Erythroblast (primary cell): ENCODE measurements around the gene ADGRD2.

Experiments
- DNase-seq, 2 experiments: peaks; one replicate each; lab custom pipeline; 2025; lab: John Stamatoyannopoulos, UW
- GATA1 ChIP-seq: IDR thresholded peaks from 2 replicates; pipeline ENCODE4 v1.6.1; 2011; ENCODE audit warnings: low read depth, mild to moderate bottlenecking, control low read depth, low read length, moderate library complexity
- POLR2A ChIP-seq: IDR thresholded peaks from 2 replicates; pipeline ENCODE4 v1.6.1; 2011; ENCODE audit warnings: mild to moderate bottlenecking, low read length

ADGRD2 gene

DNA sequence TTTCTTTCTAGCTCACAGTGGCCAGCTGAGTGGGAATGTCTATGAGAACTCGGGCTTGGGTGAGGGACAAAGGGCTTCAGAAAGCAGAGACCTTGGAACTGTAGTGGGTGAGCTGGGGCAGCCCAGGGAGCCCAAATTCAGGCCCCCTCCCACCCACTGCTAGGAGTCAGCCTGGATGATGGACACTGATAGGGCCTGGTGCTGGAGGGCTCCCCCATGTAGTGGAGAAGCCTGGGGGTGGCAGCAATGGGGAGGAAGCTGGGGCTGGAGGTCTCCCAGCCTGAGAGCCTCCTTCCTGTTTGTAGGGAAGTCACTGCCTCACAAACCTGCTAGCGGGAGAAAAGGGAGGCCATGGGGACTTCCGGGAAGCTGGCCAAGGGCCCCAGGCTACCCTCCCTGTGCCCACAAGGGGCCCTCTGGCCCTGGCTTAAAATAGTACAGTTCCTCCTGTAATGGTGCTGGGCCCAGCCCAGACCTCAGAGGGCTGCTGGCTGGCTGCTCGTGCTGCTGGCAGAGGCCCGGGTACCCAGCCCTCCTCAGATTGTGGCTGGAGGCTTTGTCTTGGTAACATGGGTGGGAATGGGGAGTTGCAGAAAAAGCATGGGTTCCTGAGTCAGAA is 63.2 kb downstream of the ADGRD2 start:
- TF ChIP-seq GATA1 (no peak), POLR2A (no peak)

GRCh38 chr9:124514125-124514524 is 63.9 kb downstream of the ADGRD2 start:
- no peak for DNase-seq
- TF ChIP-seq GATA1 = no peak
- TF ChIP-seq POLR2A = no peak

More for the DNA sequence above, 63.2 kb downstream of the ADGRD2 start:
- DNase-seq = peak; percentile 52 to 70

DNA sequence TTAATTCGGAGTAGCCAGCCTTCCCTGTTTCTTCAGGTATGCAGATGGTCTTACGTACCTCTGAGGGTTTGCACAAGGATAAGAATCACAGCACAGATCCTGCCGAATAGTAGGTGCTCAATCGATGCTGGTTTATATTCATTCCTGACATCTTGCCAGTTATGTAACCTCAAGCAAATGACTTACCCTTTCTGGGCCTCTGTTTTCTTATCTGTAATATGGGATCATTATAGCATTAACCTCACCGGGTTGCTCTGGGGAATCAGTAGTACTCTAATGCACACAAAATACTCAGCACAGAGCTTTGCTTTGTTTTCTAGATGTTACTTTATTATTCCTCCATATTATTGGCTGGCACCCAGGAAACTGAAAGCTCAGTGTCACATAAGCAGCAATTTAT is 64.6 kb downstream of the ADGRD2 start:
- DNase-seq = no peak
- TF ChIP-seq POLR2A (no peak), GATA1 (no peak)

DNA sequence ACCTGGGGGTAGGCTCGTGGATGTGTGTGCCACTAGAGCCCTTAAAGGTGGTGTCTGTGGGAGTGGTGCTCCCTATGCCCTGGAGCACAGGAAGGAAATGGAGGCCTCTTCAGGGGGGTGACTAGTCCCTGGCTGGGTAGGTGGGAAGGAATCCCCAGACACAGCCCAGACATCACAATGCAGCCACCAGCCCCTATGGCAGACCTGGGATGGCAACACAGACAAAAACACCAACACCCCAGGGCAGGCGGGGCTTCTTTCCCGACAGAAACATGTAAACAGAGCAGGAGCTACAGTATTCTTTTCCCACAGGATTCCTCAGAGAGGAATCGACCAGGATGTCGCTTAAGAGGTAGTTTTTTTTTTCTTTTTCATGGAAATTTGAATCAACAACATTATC is 67.3 kb downstream of the ADGRD2 start:
- TF ChIP-seq GATA1 (no peak), POLR2A (no peak)
- no peak for DNase-seq

GRCh38 chr9:124518116-124518515 is 67.9 kb downstream of the ADGRD2 start:
- no peak for DNase-seq
- TF ChIP-seq GATA1 = no peak
- no peak for TF ChIP-seq POLR2A

- DNase-seq = no peak
- no peak for TF ChIP-seq POLR2A
- no peak for TF ChIP-seq GATA1
Measured at GRCh38 chr9:124520206-124520596, 70.0 kb downstream of the ADGRD2 start.

- no peak for TF ChIP-seq GATA1
- TF ChIP-seq POLR2A = no peak
- no peak for DNase-seq
Measured at GRCh38 chr9:124521142-124521541, 70.9 kb downstream of the ADGRD2 start.

DNA sequence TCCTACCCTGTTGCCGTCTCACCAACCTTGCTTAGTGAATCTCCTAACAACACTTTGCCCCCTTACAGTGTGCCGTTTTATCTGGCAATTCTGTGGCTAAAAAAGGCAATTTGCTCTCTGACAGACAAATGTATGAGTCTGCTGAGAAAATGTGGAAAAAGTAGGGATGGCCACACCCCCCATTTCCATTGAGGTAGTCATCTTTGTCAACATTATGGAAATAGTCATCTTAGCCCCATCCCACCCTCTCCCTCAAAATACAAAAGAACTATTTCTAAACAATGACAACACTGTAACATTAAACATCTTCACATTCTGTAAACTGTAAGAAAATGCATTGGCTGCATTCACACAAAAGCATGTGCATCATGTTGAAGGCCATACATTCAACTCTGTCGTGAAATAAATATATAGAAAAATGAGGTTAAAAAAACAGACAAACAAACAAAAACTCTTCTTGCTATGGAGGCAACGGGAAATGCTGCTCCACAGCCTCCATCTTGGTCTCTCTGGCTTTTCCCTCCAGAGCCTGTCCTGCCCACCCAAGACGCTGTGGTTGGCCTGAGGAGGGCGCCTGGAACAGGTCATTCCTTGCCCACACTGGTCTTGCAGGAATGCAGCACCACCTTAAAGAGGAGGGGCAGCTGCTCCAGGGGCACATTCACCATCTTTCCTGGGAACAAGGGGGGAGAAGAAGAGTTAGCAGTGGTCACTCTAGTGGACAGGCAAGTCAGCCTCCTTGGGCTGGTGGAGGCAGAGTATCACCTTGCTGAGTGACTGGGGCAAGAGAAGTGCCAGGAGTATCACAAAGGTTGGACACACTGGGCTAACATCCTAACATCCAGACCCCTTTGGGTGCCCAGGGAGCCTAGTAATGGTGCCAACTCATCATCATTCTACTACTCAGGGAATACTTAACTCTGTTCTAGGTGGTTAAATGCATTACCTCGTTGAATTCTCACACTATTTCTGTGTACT is 72.2 kb downstream of the ADGRD2 start:
- no peak for DNase-seq
- TF ChIP-seq POLR2A (no peak), GATA1 (no peak)

DNA sequence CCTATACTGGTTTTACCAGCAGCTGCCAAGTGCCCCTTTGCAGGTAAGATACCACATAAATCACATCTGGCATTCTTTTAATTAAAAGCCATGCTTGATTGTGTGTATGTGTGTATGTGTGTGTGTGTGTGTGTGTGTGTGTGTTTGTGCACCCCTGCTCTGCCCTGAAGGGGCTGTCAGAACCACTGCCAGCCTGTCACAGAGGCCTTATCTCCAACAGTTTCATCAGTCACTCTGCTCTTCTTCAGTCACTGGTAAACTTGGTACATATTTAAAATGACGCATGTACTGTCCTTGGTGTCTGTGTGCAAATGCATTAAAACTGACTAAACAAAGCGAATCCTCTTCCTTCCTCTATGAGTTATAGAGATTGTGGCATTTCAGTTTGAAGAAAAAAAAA is 75.9 kb downstream of the ADGRD2 start:
- TF ChIP-seq POLR2A = no peak
- no peak for TF ChIP-seq GATA1
- DNase-seq = no peak

DNA sequence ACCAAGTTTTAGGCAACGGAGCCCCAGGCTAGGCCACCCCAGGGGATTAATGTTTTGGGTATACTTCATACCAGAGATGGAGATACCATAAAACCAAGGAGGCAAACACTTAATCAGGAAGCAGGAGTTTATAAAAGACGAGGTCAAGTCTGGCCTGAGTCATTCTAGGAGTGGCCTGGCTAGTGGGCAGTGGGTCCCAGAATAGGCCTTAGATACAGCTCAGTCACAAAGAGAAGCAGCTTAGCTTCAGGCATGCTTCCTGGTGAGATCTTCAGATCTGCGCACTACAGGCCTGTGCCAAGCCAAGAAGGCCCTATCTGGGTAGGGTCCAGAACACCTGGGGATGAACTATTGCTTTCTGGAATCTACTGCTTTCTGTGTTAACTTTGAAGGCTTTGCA is 77.5 kb downstream of the ADGRD2 start:
- no peak for DNase-seq
- TF ChIP-seq POLR2A = no peak
- no peak for TF ChIP-seq GATA1
